22Rv1 (cell line): ENCODE measurements around the gene MDFIC.

Source experiments
- ZFX ChIP-seq: fragments of 450-650 bp; IDR thresholded peaks from 2 replicates; pipeline ENCODE4 v1.6.1; 2017; ENCODE audit warnings: antibody characterized with exemption, borderline replicate concordance
- TF ChIP-seq, protein P1 (sequence below): fragments of 450-650 bp; IDR thresholded peaks from 2 replicates; pipeline ENCODE4 v1.5.1; 2017; ENCODE audit warnings: mild to moderate bottlenecking

DNA sequence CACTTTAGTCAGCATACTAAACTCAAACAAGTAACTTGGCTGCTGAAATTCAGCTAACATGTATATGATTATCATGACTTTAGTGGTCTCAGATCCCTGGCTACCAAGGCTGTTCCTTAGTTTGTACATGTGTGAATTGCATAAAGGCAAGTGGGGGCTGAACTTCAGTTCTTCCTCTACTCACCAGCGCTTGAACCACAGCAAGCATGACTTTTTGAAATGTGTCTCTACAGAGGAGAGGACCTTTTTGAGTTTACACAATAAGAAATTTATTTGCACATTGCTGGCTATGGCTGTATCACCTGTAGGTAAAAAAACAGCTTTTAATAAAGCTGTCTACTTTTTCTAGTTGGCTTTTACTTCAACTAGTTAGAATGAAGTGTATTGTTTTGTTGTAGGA lies 48.8 kb downstream of the MDFIC start:
- TF ChIP-seq, protein P1, sequence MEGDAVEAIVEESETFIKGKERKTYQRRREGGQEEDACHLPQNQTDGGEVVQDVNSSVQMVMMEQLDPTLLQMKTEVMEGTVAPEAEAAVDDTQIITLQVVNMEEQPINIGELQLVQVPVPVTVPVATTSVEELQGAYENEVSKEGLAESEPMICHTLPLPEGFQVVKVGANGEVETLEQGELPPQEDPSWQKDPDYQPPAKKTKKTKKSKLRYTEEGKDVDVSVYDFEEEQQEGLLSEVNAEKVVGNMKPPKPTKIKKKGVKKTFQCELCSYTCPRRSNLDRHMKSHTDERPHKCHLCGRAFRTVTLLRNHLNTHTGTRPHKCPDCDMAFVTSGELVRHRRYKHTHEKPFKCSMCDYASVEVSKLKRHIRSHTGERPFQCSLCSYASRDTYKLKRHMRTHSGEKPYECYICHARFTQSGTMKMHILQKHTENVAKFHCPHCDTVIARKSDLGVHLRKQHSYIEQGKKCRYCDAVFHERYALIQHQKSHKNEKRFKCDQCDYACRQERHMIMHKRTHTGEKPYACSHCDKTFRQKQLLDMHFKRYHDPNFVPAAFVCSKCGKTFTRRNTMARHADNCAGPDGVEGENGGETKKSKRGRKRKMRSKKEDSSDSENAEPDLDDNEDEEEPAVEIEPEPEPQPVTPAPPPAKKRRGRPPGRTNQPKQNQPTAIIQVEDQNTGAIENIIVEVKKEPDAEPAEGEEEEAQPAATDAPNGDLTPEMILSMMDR = no peak
- TF ChIP-seq ZFX = no peak
